ENCODE measurements around the gene WDR5B. TPM values are rescaled to one million over a fixed set of nuclear protein-coding genes. Genes with fewer than 3 reads are reported as not detected.

WDR5B gene
- total RNA-seq, 1 donor from 2014 or later: 3.4 TPM

DNA sequence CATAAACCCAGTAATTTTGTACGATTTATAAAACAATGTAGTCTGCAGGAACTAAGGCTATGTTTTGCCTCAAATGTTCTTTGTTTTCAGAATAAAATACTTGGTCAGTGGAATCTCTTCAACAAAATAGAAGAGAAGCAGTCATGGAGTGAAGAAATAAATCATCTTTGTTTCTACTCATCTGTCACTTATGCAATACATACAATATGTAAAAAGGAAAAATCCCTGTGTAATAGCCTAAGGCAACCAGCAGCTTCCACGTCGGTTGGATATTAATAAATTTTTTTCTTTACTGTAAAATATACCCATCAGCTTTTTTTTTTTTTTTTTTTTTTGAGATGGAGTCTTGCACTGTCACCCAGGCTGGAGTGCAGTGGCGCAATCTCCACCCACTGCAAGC lies 5.2 kb upstream of the WDR5B start:
- H3K9me3 Mint-ChIP-seq (ENCODE audit: unreplicated experiment): peaks cover 3% of the 10 kb centered on the region
- no peak overlapping the region for H3K4me3 Mint-ChIP-seq (ENCODE audit: unreplicated experiment)
- TF ChIP-seq CTCF (IDR thresholded peaks at IDR 0.05; ENCODE audit: partially characterized antibody, unreplicated experiment): no peak
- peaks cover 2% of the 10 kb centered on the region for H3K27me3 Mint-ChIP-seq (ENCODE audit: unreplicated experiment)
- peaks cover 3% of the 10 kb centered on the region for H3K36me3 Mint-ChIP-seq (ENCODE audit: unreplicated experiment)
- H3K4me1 Mint-ChIP-seq (ENCODE audit: low read depth, unreplicated experiment): peaks cover 2% of the 10 kb centered on the region
- DNase-seq: no peak
- no peak overlapping the region for H3K27ac Mint-ChIP-seq (ENCODE audit: unreplicated experiment)

- no peak for DNase-seq
- Mint-ChIP-seq H3K27me3 (ENCODE audit: unreplicated experiment) (peaks cover 8% of the 10 kb centered on the region), H3K36me3 (ENCODE audit: unreplicated experiment) (peaks cover 3% of the 10 kb centered on the region), H3K4me1 (ENCODE audit: low read depth, unreplicated experiment) (peaks cover 7% of the 10 kb centered on the region), H3K27ac (ENCODE audit: unreplicated experiment) (peak overlapping the region; percentile 96), H3K4me3 (ENCODE audit: unreplicated experiment) (peak overlapping the region; percentile 97), H3K9me3 (ENCODE audit: unreplicated experiment) (peaks cover 8% of the 10 kb centered on the region)
- no peak for TF ChIP-seq CTCF (IDR thresholded peaks at IDR 0.05; ENCODE audit: partially characterized antibody, unreplicated experiment)
Measured at GRCh38 chr3:122416966-122417365, 1.1 kb upstream of the WDR5B start.

GRCh38 chr3:122415104-122415744 lies 638 bp downstream of the WDR5B start:
- Mint-ChIP-seq H3K27me3 (ENCODE audit: unreplicated experiment) (peaks cover 8% of the 10 kb centered on the region), H3K9me3 (ENCODE audit: unreplicated experiment) (peaks cover 7% of the 10 kb centered on the region), H3K4me3 (ENCODE audit: unreplicated experiment) (peak overlapping the region; percentile 97), H3K27ac (ENCODE audit: unreplicated experiment) (peak overlapping the region; percentile 49), H3K4me1 (ENCODE audit: low read depth, unreplicated experiment) (peaks cover 7% of the 10 kb centered on the region), H3K36me3 (ENCODE audit: unreplicated experiment) (peaks cover 3% of the 10 kb centered on the region)
- TF ChIP-seq CTCF (IDR thresholded peaks at IDR 0.05; ENCODE audit: partially characterized antibody, unreplicated experiment): no peak
- DNase-seq: no peak

GRCh38 chr3:122414391-122414790 lies 1.5 kb downstream of the WDR5B start:
- H3K27ac Mint-ChIP-seq (ENCODE audit: unreplicated experiment): no peak overlapping the region
- H3K36me3 Mint-ChIP-seq (ENCODE audit: unreplicated experiment): peaks cover 3% of the 10 kb centered on the region
- no peak for TF ChIP-seq CTCF (IDR thresholded peaks at IDR 0.05; ENCODE audit: partially characterized antibody, unreplicated experiment)
- peaks cover 6% of the 10 kb centered on the region for H3K9me3 Mint-ChIP-seq (ENCODE audit: unreplicated experiment)
- DNase-seq: no peak
- peaks cover 8% of the 10 kb centered on the region for H3K27me3 Mint-ChIP-seq (ENCODE audit: unreplicated experiment)
- peaks cover 7% of the 10 kb centered on the region for H3K4me1 Mint-ChIP-seq (ENCODE audit: low read depth, unreplicated experiment)
- H3K4me3 Mint-ChIP-seq (ENCODE audit: unreplicated experiment): peak overlapping the region; percentile 97

- Mint-ChIP-seq H3K4me3 (ENCODE audit: unreplicated experiment) (no peak overlapping the region), H3K9me3 (ENCODE audit: unreplicated experiment) (peaks cover 2% of the 10 kb centered on the region), H3K4me1 (ENCODE audit: low read depth, unreplicated experiment) (peaks cover 6% of the 10 kb centered on the region), H3K27ac (ENCODE audit: unreplicated experiment) (no peak overlapping the region), H3K36me3 (ENCODE audit: unreplicated experiment) (no peaks in the 10 kb centered on the region), H3K27me3 (ENCODE audit: unreplicated experiment) (peaks cover 2% of the 10 kb centered on the region)
- no peak for TF ChIP-seq CTCF (IDR thresholded peaks at IDR 0.05; ENCODE audit: partially characterized antibody, unreplicated experiment)
- DNase-seq: no peak
Measured at GRCh38 chr3:122410639-122411038, 5.2 kb downstream of the WDR5B start.
